Measurements from ENCODE around the gene OR6K6.

The OR6K6 gene, protein sequence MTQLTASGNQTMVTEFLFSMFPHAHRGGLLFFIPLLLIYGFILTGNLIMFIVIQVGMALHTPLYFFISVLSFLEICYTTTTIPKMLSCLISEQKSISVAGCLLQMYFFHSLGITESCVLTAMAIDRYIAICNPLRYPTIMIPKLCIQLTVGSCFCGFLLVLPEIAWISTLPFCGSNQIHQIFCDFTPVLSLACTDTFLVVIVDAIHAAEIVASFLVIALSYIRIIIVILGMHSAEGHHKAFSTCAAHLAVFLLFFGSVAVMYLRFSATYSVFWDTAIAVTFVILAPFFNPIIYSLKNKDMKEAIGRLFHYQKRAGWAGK

DNA sequence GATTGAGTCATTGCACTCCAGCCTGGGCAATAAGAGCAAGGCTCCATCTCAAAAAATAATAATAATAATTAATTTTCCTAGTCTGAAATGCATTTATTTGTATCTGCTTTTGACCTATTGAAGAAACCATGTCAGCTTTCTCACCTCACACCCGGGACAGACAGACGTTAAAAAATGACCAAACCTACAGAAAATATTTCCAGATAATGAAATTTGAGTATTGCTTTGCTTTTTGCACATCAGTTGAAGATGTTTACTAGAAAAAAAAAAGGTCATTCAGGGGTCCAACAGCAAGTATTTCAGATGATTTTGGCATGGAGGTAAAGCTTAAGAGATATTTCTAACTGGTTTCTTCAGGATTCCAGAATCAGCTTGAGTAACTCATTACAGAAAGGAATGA, at the start of gene OR6K6:
Gene OR6K6 (plus strand): TSS at position 301 of the 400 bp plus-strand sequence. CDS start 168 bp downstream, outside the sequence.
- no peak for DNase-seq

DNA sequence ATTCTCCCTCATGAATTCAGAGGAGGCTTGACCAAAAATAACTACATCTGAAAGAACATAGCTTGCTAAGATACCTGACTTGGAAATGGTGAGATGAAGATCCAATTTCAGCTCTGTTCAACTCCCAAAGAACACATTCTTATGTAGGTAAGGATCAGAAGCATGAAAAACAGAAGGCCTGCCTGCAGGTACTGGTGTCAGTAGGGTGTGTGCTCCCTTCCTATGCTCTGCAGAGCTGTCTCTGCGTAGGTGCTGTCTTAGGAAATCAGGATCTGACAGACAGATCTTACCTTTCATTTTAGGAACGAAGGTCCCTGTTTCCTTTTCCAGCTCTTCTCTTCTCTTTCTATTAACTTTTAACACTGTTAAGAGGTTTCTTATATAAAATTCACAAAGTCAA, 48.4 kb upstream of the OR6K6 start:
- no peak for DNase-seq

DNA sequence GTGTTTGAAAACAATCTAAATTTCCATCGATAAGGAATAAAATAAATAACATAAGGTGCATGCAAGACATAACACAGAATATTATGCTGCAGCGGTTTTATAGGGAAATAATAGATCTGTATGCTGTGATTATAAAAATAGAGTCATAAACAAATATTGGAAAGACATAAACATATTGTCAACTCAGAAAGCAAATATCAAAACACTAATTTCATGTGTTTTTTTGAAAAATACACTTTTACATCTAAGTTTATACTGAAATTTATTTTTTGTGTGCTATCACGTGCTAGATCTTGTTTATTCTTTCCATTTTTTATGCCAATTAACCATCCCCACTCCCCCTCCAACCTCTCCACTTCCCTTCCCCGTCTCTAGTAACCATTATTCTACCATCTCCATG, 43.4 kb upstream of the OR6K6 start:
- DNase-seq, result no peak

DNA sequence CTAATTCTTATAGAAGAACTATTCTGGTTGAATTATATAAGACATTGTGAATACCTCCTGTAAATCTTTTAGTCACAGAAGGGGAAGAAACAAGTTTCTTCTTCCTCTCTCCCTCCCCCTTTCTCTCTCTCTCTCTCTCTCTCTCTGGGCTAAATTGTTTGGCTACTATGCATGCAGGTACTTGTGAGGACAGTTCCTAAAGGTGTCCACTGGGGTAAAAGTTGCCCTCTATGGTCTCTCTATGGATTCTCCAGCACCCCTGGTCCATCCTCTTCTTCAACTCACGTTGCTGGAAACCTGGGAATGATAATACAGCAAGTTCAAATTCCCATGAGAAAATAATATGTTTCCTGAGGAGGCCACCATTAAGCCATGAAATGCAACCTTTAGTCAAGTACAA, 39.8 kb upstream of the OR6K6 start:
- DNase-seq, result no peak

DNA sequence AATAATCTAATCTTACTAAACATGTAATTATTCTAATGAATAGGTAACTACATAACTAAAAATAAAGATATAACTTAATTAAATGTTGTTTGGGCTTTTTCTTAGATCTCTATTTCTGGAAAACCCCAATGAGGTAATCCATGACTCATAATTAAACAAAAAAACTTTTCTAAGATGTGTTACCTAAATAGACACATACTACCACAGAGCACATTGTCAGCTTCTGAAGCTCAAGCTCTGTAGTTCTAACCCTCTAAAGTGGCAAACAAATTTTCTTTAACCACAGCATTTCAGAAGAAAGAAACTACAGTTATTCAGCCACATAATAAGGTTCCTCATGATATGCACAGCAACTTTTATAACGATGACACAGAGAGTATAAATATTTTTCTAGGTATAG, 38.2 kb upstream of the OR6K6 start:
- no peak for DNase-seq

DNA sequence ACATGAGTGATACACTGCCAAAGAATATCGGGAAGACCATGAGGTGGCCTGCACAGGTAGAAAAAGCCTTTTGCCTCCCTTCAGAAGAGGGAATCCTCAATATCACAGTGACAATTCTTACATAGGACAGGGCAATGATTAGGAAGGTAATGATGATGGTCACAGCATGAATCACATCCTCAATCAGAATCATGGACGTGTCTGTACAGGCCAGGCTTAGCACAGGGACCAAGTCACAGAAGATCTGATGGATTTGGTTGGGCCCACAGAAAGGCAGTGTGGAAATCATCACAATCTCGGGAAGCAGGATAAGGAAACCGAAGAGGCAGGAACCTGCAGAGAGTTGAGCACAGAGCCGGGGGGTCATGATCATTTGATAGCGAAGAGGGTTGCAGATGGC, 37.2 kb upstream of the OR6K6 start:
- DNase-seq, result no peak

DNA sequence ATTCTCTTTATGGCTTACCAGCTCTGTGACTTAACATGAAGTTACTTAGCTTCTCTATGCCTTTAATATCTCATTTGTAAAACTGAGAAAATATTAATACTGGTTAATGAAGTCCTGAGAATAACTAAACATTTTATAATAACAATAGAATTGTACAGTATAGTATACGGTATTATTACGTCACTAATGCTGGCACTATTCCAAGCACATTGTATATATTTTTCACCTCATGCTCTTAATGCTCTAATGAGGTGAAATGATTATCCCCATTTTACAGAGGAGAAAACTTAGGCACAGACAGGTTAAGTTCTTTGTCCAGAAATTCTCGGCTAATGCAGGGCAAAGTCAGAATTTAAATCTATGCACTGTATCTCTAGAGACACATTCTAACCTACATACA, 34.9 kb upstream of the OR6K6 start:
- DNase-seq, result no peak

DNA sequence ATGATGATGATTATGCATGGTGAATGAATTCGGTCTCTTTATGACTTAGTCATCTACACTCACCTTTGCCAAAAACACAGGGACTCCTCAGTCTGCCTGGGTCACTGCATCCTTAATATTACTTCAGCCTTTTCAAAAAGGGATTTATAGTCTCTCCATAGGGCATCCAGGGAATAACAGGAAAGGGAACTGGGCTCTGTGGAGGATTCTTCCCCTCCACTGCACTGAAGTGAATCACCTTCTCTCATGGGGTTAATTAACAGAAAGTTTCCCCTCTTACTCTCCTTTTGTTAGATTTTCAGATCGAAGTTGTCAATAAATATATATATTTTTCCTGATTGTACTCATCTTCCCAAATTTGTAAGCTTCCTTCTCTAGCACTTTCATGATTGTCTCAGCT, 33.9 kb upstream of the OR6K6 start, which contains the start of gene OR6K3:
Gene OR6K3 (minus strand): TSS at position 101 of the 400 bp plus-strand sequence. CDS start 2,605 bp downstream, outside the sequence.
- DNase-seq, result no peak

DNA sequence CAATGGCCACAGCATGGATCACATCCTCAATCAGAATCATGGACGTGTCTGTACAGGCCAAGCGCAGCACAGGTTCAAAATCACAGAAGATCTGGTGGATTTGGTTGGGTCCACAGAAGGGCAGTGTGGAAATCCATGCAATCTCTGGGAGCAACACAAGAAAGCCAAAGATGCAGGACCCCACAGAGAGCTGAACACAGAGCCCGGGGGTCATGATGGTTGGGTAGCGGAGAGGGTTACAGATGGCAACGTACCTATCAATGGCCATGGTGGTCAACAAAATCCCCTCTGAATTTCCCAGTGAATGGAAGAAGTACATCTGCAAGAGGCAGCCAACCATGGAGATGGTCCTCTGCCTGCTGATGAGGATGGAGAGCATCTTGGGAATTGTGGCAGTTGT, 30.1 kb upstream of the OR6K6 start:
- DNase-seq, result no peak

DNA sequence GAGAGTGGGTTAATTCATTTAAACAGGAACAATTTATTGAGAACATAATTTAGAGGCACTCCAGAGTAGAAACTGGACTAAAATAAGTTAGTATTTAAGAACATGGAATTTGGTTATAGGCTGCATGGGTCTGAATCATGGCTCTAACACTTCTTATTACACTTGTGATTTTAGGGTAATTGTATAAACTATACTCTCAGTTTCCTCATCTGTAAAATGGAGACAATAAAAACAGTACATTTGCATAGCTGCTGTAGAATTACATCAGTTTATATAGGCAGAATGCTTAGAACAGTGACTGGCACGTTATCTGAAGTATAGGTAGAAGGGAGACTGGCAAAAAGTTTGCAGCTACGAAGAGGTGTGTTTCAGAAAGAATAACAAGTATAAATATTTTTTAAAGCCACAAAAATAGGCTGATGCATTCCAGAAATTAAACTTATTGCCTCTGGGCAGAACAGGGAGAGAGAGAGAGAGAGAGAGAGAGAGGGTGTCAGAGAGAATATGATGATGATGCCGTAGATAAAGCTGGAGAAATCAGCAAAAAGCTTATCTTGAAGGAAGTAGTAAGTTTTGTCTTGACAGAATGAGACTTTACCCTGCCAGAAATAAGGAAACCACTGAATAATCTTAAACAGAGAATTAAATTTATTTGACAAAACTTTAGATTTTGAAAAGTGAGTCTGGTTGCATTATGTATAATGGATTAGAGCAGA, 25.9 kb upstream of the OR6K6 start:
- DNase-seq, result no peak

DNA sequence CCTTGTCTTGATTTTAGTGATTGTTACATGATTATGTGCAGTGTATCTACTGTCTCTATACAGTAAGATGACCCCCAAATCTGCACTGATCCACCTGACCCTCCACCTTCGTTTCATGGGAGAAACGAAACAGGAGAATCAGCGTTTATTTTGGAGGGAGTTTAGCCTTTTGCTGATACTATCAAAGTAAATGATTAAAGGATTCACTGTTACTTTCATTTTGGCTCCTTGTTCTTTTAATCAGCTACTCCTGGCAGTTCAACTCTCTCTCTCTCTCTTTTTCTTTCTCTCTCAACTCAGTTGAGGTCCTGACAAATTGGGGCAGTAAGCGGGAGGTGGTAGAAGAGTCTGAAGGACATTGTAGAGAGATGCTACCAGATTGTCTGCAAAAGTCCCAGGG, 24.1 kb upstream of the OR6K6 start:
- no peak for DNase-seq

DNA sequence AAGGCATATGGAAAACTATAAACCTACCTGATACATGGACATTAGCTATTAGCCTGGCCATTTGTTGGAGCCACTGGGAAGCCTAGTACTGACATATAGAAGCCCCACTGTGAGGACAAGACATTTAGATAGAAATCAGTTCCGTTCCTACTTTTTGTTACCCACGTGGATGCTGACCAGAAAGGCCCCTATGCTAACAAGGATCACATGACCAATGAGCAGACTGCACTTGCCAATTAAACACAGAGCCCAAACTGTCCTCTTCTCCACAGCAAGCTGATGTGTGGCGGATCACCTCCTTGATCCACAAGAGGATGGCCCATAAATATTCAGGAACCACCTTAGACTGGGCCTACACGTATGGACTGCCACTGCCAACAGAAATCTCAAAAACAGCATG, 22.8 kb upstream of the OR6K6 start:
- no peak for DNase-seq

DNA sequence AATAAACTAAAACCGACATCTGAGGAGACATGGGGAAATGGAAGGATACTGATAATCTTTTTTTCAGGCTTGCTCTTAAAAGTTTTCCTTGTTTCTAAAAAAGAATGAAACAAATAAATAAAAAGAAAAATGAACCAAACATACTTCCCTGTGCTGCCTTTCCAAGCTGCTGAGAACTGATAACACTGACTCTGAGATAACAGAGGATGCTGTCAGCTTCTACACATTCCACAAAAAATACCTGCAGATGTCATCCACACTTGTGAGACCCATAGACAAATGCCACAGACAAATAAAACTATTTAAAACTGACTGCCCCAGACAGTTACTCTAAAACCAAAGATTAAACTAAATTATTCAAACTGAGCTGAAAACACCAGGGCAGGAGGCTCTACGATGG, 22.0 kb upstream of the OR6K6 start:
- DNase-seq, result no peak

DNA sequence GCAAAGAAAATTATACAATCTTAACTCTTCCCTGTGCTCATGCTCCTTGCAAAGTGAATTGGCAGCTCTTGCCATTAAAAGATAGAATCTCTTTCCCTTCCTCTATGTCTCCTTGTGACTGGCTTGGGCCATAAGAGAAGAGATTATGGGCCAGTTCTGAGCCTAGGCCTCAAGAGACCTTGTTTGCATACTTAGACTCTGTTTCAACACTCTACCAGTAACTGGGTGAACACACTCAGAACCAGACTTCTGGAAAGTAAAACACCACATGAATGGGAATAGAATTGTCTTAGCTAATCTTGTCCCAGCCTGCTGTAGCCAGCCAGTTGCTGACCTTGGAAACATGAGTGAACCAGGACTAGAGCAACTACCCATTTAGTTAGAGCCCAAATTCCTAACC, 18.7 kb upstream of the OR6K6 start:
- DNase-seq, result no peak

DNA sequence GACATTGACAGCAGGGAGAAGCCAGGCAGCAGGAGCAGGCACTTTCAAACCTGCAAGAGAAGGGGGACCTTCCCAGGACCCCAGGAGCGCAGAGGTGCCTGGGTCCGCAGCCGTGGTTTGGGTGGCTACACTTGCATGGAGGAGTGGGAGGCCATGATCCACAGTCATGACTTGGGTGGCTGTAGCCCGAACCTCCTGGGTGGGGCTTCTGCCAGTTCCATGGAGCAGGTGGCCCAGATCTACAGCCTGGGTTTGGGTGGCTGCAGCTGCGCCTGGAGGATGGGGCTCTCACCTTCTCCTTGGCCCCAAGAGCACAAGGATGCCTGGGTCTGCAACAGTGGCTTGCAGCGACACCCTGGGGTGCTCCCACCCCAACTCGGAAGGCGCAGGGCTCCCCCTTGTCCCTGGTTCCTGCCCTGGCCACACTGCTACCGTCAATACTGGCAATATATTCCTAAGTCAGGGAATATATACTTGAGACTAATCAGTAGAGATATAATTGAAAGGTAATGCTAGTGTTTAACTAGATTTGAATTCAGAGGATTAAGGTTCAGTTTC, 2.3 kb upstream of the OR6K6 start:
- DNase-seq, result no peak

DNA sequence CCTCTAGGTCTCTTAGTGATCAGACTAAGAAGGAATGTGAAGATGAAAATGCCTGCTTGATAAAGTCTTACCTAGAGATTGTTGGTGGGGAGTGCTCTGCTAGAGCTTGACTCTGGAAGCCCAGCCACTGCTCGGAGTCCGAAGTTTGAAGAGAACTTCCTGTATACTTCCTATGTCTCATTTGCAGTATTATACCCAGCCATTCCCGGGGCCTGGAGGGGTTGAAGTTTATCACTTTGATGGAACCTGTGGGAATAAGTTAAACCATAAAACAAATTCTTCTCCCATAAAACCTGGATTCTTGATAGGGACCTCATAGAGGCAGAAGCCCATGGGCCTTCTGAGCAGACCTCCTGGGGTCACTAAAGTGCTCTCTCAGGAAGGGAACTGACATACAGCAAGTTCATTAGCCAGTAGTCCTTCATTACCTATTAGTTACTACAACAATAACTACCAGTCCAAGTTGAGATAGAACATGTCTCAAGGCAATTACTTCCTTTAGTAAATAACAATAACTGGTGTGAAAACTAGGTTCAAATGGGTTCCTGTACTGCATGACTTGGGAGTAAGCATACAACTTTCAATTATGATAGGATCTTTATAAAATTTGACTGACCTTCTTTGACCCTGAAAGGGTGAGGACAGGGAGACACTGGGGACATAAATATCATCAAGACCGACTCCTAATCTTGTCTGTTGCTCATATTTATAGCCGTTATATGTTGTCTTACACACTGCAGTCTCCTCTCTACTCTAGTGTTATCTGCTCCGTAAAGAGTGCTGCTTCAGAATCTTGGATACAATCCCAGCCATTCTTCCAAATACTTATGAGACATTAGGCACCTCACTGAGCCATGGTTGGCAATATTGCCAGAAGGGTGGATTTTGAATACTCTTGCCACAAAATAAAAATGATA, 17.7 kb downstream of the OR6K6 start, which contains the start of gene OR6N1:
Gene OR6N1 (minus strand): TSS at position 246 of the 917 bp plus-strand sequence. CDS start 5,513 bp downstream, outside the sequence.
- DNase-seq, result no peak

DNA sequence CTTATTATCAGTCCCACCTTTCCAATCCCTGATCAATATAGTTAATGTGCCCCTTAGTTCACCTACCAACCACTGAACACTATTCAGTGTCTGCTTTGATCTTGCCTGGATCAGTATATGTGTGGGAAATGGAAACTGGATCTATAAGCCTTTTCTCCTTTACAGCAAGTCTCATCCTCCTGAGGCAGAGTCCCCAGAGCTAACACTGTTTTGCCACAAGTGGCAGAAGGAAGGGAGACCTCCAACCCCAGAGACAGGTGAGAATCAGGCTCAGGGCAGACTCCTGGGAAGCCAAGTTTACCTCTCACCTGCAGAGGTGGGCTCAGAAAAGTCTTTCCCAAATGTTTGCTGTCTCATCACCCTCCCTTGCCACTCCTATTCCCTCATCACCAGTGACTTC, 26.6 kb downstream of the OR6K6 start, which contains the start of gene OR6N2:
Gene OR6N2 (minus strand): TSS at position 101 of the 400 bp plus-strand sequence. CDS start 3,569 bp downstream, outside the sequence.
- no peak for DNase-seq

DNA sequence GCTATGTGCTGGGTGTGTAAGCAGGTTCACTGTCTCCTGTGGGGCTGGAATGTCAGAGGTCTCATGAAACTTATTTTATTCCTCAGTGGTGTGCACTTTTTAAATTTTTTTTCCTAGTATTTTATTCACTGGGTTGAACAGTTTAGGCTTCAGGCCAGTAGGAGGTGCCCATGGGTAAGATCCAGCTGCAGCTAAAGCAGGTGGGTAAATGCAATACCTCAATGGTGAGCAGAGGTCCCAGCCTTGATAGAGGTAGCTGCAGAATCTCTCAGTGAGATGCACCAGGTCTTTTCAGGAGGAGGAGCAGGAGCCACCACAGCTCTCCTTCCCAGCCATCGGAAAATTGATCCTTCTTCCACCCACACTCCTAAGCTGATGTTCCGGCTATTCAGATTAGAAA, 39.1 kb downstream of the OR6K6 start:
- peak; percentile 43 for DNase-seq

DNA sequence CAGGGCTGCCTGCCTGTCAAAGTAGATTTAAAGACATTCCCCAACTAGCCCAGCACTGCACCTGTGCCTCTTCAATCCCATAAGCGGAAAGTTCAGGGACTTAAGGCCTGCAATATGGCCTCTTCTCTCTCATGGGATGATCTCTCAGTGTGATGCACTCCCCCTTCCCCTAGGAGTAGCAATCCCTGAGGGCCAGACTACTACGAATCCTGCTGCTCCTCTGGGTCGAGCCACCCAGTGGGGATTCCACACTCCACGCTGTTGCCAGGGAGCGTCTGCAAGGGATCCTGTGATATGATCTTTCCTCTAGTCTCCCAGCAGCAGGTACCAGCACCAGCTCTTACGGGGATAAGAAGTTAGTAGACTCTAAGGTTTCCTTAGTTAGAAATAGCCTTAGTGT, 39.7 kb downstream of the OR6K6 start:
- no peak for DNase-seq

DNA sequence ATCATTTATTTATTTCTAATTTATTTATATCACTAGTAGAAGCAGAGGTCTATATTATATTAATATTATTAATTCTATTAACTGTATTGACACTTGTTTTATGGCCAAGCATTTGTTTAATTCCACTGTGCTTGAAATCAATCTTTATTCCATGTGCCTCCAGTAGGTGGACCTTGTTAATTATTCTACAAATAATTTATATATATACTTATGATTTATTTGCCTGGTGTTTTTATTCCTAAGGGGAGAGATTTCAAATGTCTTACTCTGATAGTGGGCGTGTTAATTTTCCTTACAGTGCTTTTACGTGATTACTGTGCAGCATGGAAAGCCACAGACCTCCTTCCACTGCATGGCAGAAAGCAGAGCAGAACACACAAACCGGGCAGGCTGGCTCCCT, 44.0 kb downstream of the OR6K6 start:
- no peak for DNase-seq

DNA sequence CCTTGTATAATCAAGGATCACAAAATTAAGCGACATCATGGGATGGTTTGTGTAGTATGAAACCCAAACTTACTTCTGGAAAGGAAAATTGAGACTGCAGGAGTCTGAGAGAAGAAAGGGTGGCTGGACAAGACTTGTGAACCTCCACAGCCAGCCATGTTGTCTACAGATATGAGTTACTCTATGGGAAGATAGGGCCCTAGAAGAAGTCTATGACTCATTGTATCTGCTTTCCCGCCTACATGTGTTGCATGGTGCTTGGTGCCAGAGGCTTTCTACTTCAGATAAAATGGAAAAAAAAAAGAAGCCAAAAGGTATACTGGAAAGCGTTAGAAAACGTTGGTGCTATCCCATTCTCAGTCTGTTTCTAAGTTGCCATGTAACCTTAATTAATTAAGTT, 45.2 kb downstream of the OR6K6 start:
- DNase-seq, result no peak

DNA sequence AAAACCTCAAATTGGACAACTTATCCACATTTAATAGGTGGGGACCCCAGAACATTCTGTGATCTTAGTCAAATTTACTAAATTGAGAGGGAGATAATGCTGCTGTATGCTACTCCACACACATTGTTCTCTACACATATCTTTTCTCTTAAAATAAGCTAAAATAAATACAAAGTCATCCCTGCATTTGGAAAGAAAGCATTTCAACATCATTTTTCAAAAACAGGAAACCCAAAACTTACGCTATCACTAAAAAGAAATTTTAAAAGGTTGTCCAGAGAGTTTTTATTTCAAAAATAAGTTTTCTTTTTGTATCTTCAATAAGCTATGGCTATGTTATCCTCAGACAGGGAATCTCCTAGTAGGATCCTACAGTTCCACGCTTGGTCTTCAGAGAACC, 46.0 kb downstream of the OR6K6 start:
- DNase-seq, result no peak

DNA sequence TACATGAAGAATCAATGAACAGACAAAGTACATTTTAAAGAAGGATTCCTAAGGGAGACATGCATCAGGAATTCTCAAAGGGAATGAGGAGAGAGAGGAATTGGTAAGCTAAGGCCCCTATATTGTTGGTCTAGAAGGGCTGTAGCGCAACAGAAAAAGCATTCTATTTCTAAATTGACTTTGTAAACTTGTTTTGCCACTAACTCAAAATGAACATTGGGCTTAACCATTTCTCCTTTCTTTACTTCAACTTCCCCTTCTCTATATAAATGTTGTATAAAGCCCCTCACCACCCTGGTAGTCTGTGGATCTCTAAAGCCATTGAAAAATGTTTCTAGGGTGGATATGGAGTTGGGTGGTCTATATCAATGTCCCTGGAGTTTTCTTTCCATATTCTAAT, 46.9 kb downstream of the OR6K6 start:
- DNase-seq, result no peak
